ENCODE measurements around the gene EXOSC7.

GRCh38 chr3:45012577-45012976 is 36.5 kb downstream of the EXOSC7 start:
- TF ChIP-seq MEF2A (IDR thresholded peaks at IDR 0.05; ENCODE audit: insufficient read depth, low read depth, low read length) (no peak), RFX5 (IDR thresholded peaks at IDR 0.05; ENCODE audit: low read depth, low read length) (no peak), KDM1A (IDR thresholded peaks at IDR 0.05; ENCODE audit: borderline replicate concordance) (no peak), CEBPB (IDR thresholded peaks at IDR 0.05; ENCODE audit: borderline replicate concordance in 1 of 2, low read depth in 2 of 2, low read length in 2 of 2) (no peak), BHLHE40 (IDR thresholded peaks at IDR 0.05; ENCODE audit: borderline replicate concordance in 1 of 2, low read depth in 2 of 2, low read length in 1 of 2) (no peak), MAX (IDR thresholded peaks at IDR 0.05; ENCODE audit: low read depth, low read length) (no peak), ZNF207 (IDR thresholded peaks at IDR 0.05; ENCODE audit: borderline replicate concordance) (no peak), CREB1 (IDR thresholded peaks at IDR 0.05; ENCODE audit: low read depth) (no peak), POLR2A (IDR thresholded peaks at IDR 0.05; ENCODE audit: low read depth, low read length) (no peak)

Measured in GM12878 (cell line).